ENCODE results near the gene CPN2. TPM values are rescaled to one million over a fixed set of nuclear protein-coding genes. Genes with fewer than 3 reads are reported as not detected.

CPN2 gene
- total and polyA plus RNA-seq, 2 of the 13 experiments (the other 11 are each of a cell fraction or from before 2014, with no cell fraction given), result 26.7 to 27.7 TPM

DNA sequence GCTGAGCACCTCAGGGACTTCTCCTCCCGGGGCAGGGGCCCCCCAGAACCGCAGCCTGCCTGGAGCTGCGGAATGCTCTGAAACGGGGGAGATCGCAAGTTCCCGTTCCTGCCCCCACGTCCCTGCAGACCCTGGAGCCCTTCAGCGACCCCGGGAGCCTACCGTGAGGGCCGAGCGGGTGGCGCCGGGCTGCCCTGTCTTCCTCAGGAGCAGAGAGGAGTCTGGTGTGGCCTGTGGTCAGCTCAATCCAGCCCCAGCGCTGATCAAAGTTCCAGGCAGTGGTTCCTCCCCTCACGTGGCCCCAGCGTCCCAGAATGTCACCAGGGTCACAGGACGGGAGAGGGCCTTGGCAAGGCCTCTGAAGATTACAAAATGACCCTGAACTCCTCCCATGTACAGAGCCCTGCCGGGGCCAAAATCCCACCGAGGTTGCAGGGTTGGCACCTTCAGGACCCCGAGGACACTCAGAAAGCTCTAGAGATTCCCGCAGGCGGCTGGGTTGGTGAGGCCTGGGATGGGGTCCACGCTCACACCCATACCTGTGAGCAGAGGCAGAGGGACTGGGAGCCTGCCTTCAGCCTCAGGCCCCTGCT lies at the start of gene CPN2 (continued):
- TF ChIP-seq ELF4 (CRISPR knock-in tag; IDR thresholded peaks at IDR 0.05; ENCODE audit: borderline replicate concordance) (no peak), ZNF382 (CRISPR knock-in tag; IDR thresholded peaks at IDR 0.05; ENCODE audit: borderline replicate concordance) (no peak), MATR3 (CRISPR knock-in tag; IDR thresholded peaks at IDR 0.05) (no peak), DMAP1 (CRISPR knock-in tag; IDR thresholded peaks at IDR 0.05) (peak; percentile 50; the same call in 1 of the 2 replicates), KAT7 (CRISPR knock-in tag; IDR thresholded peaks at IDR 0.05; ENCODE audit: borderline replicate concordance) (no peak), SP5 (CRISPR knock-in tag; IDR thresholded peaks at IDR 0.05; ENCODE audit: borderline replicate concordance, low read depth) (peak; percentile 87; the same call in 1 of the 2 replicates), ZNF414 (CRISPR knock-in tag; IDR thresholded peaks at IDR 0.05) (no peak), MXD4 (CRISPR knock-in tag; IDR thresholded peaks at IDR 0.05) (peak; percentile 84), ZNF512B (CRISPR knock-in tag; IDR thresholded peaks at IDR 0.05; ENCODE audit: borderline replicate concordance) (no peak; the same call in 1 of the 2 replicates), ZNF776 (CRISPR knock-in tag; IDR thresholded peaks at IDR 0.05) (0 out of 2 replicates have a peak, but pooled peaks have one; percentile 60), GRHL1 (CRISPR knock-in tag; conservative IDR thresholded peaks at IDR 0.05) (no peak), RNF219 (CRISPR knock-in tag; IDR thresholded peaks at IDR 0.05) (no peak), ZNF788 (CRISPR knock-in tag; IDR thresholded peaks at IDR 0.05; ENCODE audit: borderline replicate concordance) (peak; percentile 76; the same call in 1 of the 2 replicates), ZNF674 (CRISPR knock-in tag; IDR thresholded peaks at IDR 0.05; ENCODE audit: low read depth) (no peak), DMTF1 (CRISPR knock-in tag; IDR thresholded peaks at IDR 0.05) (no peak), RAD51 (IDR thresholded peaks at IDR 0.05; ENCODE audit: borderline replicate concordance) (no peak), ZSCAN9 (CRISPR knock-in tag; IDR thresholded peaks at IDR 0.05; ENCODE audit: borderline replicate concordance) (no peak)
- TF ChIP-seq, protein P1, sequence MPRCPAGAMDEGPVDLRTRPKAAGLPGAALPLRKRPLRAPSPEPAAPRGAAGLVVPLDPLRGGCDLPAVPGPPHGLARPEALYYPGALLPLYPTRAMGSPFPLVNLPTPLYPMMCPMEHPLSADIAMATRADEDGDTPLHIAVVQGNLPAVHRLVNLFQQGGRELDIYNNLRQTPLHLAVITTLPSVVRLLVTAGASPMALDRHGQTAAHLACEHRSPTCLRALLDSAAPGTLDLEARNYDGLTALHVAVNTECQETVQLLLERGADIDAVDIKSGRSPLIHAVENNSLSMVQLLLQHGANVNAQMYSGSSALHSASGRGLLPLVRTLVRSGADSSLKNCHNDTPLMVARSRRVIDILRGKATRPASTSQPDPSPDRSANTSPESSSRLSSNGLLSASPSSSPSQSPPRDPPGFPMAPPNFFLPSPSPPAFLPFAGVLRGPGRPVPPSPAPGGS (CRISPR knock-in tag; IDR thresholded peaks at IDR 0.05), result peak; percentile 47
